Erythroblast (primary cell): ENCODE results near the gene CBR3.

Source experiments
- GATA1 ChIP-seq: IDR thresholded peaks from 2 replicates; pipeline ENCODE4 v1.6.1; 2011; ENCODE audit warnings: low read depth, mild to moderate bottlenecking, control low read depth, low read length, moderate library complexity
- POLR2A ChIP-seq: IDR thresholded peaks from 2 replicates; pipeline ENCODE4 v1.6.1; 2011; ENCODE audit warnings: mild to moderate bottlenecking, low read length

DNA sequence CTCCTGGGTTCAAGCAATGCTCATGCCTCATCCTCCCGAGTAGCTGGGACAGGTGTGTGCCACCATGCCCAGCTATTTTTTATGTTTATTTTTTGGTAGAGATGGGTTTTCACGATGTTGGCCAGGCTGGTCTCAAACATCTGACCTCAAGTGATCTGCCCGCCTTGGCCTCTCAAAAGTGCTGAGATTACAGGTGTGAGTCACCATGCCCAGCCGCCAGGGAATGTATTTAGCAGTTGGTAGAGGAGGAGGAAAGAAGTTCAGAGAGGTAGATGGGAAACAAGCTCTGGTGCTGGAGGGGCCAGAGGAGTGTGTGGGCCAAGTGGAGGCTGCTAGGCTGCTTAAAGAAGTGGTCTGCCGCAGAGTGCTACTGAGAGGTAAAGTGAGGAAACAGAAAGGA lies 27.8 kb downstream of the CBR3 start:
- TF ChIP-seq POLR2A (no peak), GATA1 (no peak)
